ENCODE measurements around the gene CDX1. TPM values are rescaled to one million over a fixed set of nuclear protein-coding genes. Genes with fewer than 3 reads are reported as not detected.

Gene CDX1
- total and polyA plus RNA-seq, 8 donors, result 0.31 to 472 (median 2.0) TPM; not detected in 5

GRCh38 chr5:150190987-150191386 is 24.4 kb downstream of the CDX1 start:
- TF ChIP-seq POLR2AphosphoS5 (IDR thresholded peaks at IDR 0.05) (no peak), CTCF (IDR thresholded peaks at IDR 0.05) (no peak), POLR2A (IDR thresholded peaks at IDR 0.05) (no peak), EP300 (IDR thresholded peaks at IDR 0.05) (no peak)
- Histone ChIP-seq H3K4me3 (no peak overlapping the region), H3K9me3 (no peaks in the 10 kb centered on the region), H3K27ac (no peak overlapping the region), H3K27me3 (peaks cover 9 to 48% (median 31%) of the 10 kb centered on the region in 3 donors), H3K4me1 (peaks cover 0 to 11% (median 8%) of the 10 kb centered on the region in 4 donors), H3K36me3 (no peaks in the 10 kb centered on the region)
- intact Hi-C loops (cut with DNase I; ENCODE audit: low total_unique reads), result no loop called here
- 30 to 37% (median 31%) methylated on average over 2 of the region's 2 CpGs for WGBS, 5 donors
- DNase-seq, result no peak

GRCh38 chr5:150192462-150192861 is 25.9 kb downstream of the CDX1 start:
- H3K4me3 ChIP-seq, result no peak overlapping the region
- H3K4me1 ChIP-seq, result peaks cover 0 to 8% (median 8%) of the 10 kb centered on the region in 4 donors
- no peaks in the 10 kb centered on the region for H3K36me3 ChIP-seq
- no peak for TF ChIP-seq POLR2AphosphoS5 (IDR thresholded peaks at IDR 0.05)
- TF ChIP-seq POLR2A (IDR thresholded peaks at IDR 0.05), result no peak
- no peak for TF ChIP-seq EP300 (IDR thresholded peaks at IDR 0.05)
- no peak for TF ChIP-seq CTCF (IDR thresholded peaks at IDR 0.05)
- intact Hi-C loops (cut with DNase I; ENCODE audit: low total_unique reads), result no loop called here
- 33 to 61% (median 58%) methylated on average over 1 to 4 of the region's 4 CpGs for WGBS, 5 donors
- peaks cover 9 to 48% (median 31%) of the 10 kb centered on the region in 3 donors for H3K27me3 ChIP-seq
- H3K9me3 ChIP-seq, result no peaks in the 10 kb centered on the region
- DNase-seq, result no peak
- no peak overlapping the region for H3K27ac ChIP-seq

GRCh38 chr5:150195736-150196485 is 29.3 kb downstream of the CDX1 start:
- intact Hi-C loops (cut with DNase I; ENCODE audit: low total_unique reads), result no loop called here

GRCh38 chr5:150196514-150196913 is 29.9 kb downstream of the CDX1 start:
- Histone ChIP-seq H3K4me3 (no peak overlapping the region), H3K27ac (no peak overlapping the region), H3K9me3 (no peaks in the 10 kb centered on the region), H3K4me1 (no peaks in the 10 kb centered on the region), H3K36me3 (no peaks in the 10 kb centered on the region), H3K27me3 (peaks cover 0 to 12% (median 0%) of the 10 kb centered on the region in 3 donors)
- no peak for DNase-seq
- TF ChIP-seq POLR2A (IDR thresholded peaks at IDR 0.05) (no peak), EP300 (IDR thresholded peaks at IDR 0.05) (no peak), CTCF (IDR thresholded peaks at IDR 0.05) (no peak), POLR2AphosphoS5 (IDR thresholded peaks at IDR 0.05) (no peak)
- intact Hi-C loops (cut with DNase I; ENCODE audit: low total_unique reads), result no loop called here
- 55 to 75% (median 69%) methylated on average over 5 of the region's 5 CpGs; no CpG with 5 or more reads in 1 of the 5 donors for WGBS, 5 donors

More at GRCh38 chr5:150195736-150196485, 29.3 kb downstream of the CDX1 start:
- TF ChIP-seq POLR2AphosphoS5 (IDR thresholded peaks at IDR 0.05) (no peak), POLR2A (IDR thresholded peaks at IDR 0.05) (no peak), EP300 (IDR thresholded peaks at IDR 0.05) (no peak), CTCF (IDR thresholded peaks at IDR 0.05) (no peak)
- no peak for DNase-seq
- 76 to 85% (median 81%) methylated on average over 9 of the region's 9 CpGs for WGBS, 5 donors
- no peak overlapping the region for H3K4me3 ChIP-seq
- no peaks in the 10 kb centered on the region for H3K9me3 ChIP-seq
- H3K4me1 ChIP-seq, result no peaks in the 10 kb centered on the region
- peaks cover 0 to 18% (median 3%) of the 10 kb centered on the region in 3 donors for H3K27me3 ChIP-seq
- H3K27ac ChIP-seq, result no peak overlapping the region
- H3K36me3 ChIP-seq, result no peaks in the 10 kb centered on the region
